Measurements from ENCODE around the gene FAM135A. TPM values are rescaled to one million over a fixed set of nuclear protein-coding genes. Genes with fewer than 3 reads are reported as not detected.

FAM135A gene
- total and polyA plus RNA-seq, 2 of the 4 experiments (the other 2 are of a cell fraction) = 2.2 to 7.9 TPM

DNA sequence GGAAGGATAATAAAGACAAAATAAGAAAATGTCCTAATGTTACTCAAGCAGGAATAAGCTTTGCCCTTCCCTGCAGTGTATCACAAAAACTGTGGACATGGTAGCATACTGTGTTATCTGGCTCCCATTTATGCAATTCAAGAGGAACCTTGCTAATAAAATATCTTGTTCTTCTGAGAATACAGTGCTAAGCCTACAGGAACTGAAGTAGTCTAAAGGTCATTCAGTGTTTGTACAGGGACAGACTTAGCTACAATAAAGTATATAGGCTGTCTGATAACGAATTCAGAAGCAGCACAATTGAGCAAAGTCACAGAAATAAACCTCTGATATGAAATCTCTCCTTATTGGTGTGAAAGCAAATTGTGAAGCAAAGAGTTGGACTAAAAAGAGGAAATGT is 93.9 kb downstream of the FAM135A start:
- ATAC-seq (ENCODE audit: low read depth) = no peak
- H4K91ac ChIP-seq (ENCODE audit: insufficient read depth, low read depth, low read length) = no peak overlapping the region

More for the DNA sequence above, 93.9 kb downstream of the FAM135A start:
- Histone ChIP-seq H3K4me2 (ENCODE audit: low read depth, low read length) (no peak overlapping the region), H3K27me3 (ENCODE audit: control insufficient read depth, insufficient read depth, low read length) (no peaks in the 10 kb centered on the region), H3K9me1 (ENCODE audit: insufficient read depth, low read length) (no peaks in the 10 kb centered on the region), H4K5ac (ENCODE audit: low read depth, low read length) (no peak overlapping the region), H2BK15ac (ENCODE audit: low read depth, low read length) (no peak overlapping the region), H3K9ac (ENCODE audit: low read depth, low read length) (no peak overlapping the region), H4K8ac (ENCODE audit: low read depth in 2 of 2, low read length in 2 of 2) (no peak overlapping the region), H3K18ac (ENCODE audit: low read depth, low read length) (no peak overlapping the region), H2BK20ac (ENCODE audit: low read depth, low read length) (no peak overlapping the region), H2AK9ac (replicated peaks; ENCODE audit: low read depth, low read length, poor library complexity) (no peak overlapping the region), H3K4me3 (ENCODE audit: insufficient read depth, low read depth, low read length) (no peak overlapping the region), H3K14ac (replicated peaks; ENCODE audit: low read depth, low read length) (no peak overlapping the region), H2AK5ac (ENCODE audit: low read depth, low read length) (no peak overlapping the region), H2AFZ (replicated peaks; ENCODE audit: low read length, poor library complexity) (no peak overlapping the region), H3K79me1 (ENCODE audit: low read depth in 1 of 2, low read length in 2 of 2) (no peaks in the 10 kb centered on the region), H3K27ac (ENCODE audit: insufficient read depth, low read length) (no peak overlapping the region), H3K4me1 (ENCODE audit: control insufficient read depth, insufficient read depth, low read length) (no peaks in the 10 kb centered on the region), H3K23ac (ENCODE audit: low read depth, low read length) (no peak overlapping the region), H3K36me3 (ENCODE audit: control insufficient read depth, insufficient read depth, low read length) (0 out of 2 replicates have a peak, but pooled peaks cover 1% of the 10 kb centered on the region), H3K4ac (ENCODE audit: low read depth, low read length) (no peak overlapping the region), H2BK120ac (ENCODE audit: low read depth, low read length) (no peak overlapping the region), H4K20me1 (ENCODE audit: insufficient read depth, low read length) (no peaks in the 10 kb centered on the region), H3K56ac (ENCODE audit: extremely low read depth, insufficient read depth, low read length) (no peak overlapping the region), H2BK5ac (ENCODE audit: low read depth, low read length, poor library complexity, severe bottlenecking) (no peak overlapping the region), H3K9me3 (ENCODE audit: control insufficient read depth, insufficient read depth, low read length) (0 out of 2 replicates have a peak, but pooled peaks cover 2% of the 10 kb centered on the region)
- no CpG with 5 or more reads among the region's 1 CpG for WGBS, 2 experiments (ENCODE audit: extremely low coverage in 2 of 2, insufficient read length in 1 of 2)
- no TSS peak for BruUV-seq (replicated peaks)
- intact Hi-C loops (cut with micrococcal nuclease) = no loop called here
- TF ChIP-seq RCOR1 (IDR thresholded peaks at IDR 0.05; ENCODE audit: insufficient replicate concordance, low read length) = no peak
- TF ChIP-seq RFX5 (IDR thresholded peaks at IDR 0.05; ENCODE audit: low read depth, low read length) = no peak
- TF ChIP-seq, protein P1, sequence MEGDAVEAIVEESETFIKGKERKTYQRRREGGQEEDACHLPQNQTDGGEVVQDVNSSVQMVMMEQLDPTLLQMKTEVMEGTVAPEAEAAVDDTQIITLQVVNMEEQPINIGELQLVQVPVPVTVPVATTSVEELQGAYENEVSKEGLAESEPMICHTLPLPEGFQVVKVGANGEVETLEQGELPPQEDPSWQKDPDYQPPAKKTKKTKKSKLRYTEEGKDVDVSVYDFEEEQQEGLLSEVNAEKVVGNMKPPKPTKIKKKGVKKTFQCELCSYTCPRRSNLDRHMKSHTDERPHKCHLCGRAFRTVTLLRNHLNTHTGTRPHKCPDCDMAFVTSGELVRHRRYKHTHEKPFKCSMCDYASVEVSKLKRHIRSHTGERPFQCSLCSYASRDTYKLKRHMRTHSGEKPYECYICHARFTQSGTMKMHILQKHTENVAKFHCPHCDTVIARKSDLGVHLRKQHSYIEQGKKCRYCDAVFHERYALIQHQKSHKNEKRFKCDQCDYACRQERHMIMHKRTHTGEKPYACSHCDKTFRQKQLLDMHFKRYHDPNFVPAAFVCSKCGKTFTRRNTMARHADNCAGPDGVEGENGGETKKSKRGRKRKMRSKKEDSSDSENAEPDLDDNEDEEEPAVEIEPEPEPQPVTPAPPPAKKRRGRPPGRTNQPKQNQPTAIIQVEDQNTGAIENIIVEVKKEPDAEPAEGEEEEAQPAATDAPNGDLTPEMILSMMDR (conservative IDR thresholded peaks at IDR 0.05; ENCODE audit: low read depth, low read length) = no peak
- TF ChIP-seq CHD1 (IDR thresholded peaks at IDR 0.05; ENCODE audit: low read depth, low read length) = no peak
- no peak for TF ChIP-seq CEBPB (IDR thresholded peaks at IDR 0.05; ENCODE audit: low read depth, low read length)
- TF ChIP-seq MAZ (IDR thresholded peaks at IDR 0.05; ENCODE audit: borderline replicate concordance, low read depth, low read length) = no peak
- TF ChIP-seq RAD21 (IDR thresholded peaks at IDR 0.05; ENCODE audit: low read length) = no peak
- TF ChIP-seq MXI1 (IDR thresholded peaks at IDR 0.05; ENCODE audit: borderline replicate concordance, low read depth, low read length) = no peak
- no peak for TF ChIP-seq MAFK (IDR thresholded peaks at IDR 0.05; ENCODE audit: low read depth, low read length)
- no peak for TF ChIP-seq USF2 (IDR thresholded peaks at IDR 0.05; ENCODE audit: low read depth, low read length)
- TF ChIP-seq NFE2L2 (IDR thresholded peaks at IDR 0.05; ENCODE audit: low read depth, low read length) = no peak
- TF ChIP-seq BHLHE40 (IDR thresholded peaks at IDR 0.05; ENCODE audit: low read depth, low read length) = no peak
- TF ChIP-seq POLR2A (IDR thresholded peaks at IDR 0.05; ENCODE audit: low read depth, low read length) = no peak
- DNase-seq = no peak
- in situ Hi-C loops (cut with MboI; ENCODE audit: low sequenced_read_pairs) = no loop called here
- dilution Hi-C loops (cut with HindIII; ENCODE audit: low sequenced_read_pairs, unreplicated experiment) = no loop called here
- CTCF ChIA-PET = no interaction called here
- POLR2A ChIA-PET (ENCODE audit: unreplicated experiment) = no interaction called here

Measured in IMR-90 (cell line).